HS-5 (cell line): ENCODE measurements around the gene NOS1.

ENCODE experiments used
- DNase-seq: peaks from one replicate; pipeline ENCODE4 v3.0.0-alpha.2; 2012; ENCODE audit warnings: low read depth

NOS1 gene

DNA sequence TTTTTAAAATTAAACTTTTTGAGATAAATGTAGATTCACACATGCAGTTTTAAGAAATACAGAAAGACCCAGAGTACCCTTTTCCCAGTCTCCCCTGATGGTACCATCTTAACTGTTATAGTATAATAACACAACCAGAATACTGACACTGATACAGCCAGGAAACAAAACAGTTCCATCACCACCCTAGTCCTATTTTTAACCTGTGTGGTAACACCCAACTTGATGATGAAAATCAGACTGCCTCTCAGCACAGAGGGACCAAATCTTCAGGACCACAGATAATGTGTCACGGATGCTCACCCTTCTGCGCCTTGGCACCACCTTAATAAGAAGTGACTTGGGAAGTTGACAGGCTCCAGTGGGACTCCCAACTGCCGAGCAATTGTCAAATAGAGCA lies 189.3 kb downstream of the NOS1 start:
- DNase-seq = no peak

DNA sequence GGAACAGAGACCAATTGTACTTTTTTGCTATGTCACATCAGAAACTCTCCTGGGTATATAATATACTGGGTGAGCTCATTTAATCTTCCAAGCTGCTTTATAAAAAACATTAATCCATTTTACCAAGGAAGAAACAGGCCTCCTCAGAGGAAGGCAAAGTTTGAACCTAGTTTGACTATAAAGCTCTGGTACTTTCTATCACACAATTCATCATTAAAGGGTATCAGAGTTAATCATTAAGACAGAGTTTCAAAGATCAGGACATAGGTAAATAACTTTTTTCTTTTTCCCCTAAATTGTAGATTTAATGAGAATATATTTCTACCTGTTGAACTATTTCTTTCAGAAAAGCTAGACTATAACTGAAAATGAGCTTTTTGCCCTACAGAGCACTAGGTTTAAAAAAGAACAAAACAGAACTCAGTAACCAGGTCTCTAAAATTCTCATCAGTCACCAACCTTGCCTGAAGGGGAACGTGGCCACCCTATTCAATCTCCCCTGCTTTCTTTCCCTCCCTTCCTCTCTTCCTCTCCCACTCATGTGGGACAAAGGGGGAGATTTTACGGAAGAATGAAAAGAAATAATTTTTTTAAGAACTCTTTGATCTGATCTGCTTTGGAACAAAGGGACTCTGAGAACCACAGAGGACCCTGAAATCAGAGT lies 189.8 kb downstream of the NOS1 start:
- no peak for DNase-seq

DNA sequence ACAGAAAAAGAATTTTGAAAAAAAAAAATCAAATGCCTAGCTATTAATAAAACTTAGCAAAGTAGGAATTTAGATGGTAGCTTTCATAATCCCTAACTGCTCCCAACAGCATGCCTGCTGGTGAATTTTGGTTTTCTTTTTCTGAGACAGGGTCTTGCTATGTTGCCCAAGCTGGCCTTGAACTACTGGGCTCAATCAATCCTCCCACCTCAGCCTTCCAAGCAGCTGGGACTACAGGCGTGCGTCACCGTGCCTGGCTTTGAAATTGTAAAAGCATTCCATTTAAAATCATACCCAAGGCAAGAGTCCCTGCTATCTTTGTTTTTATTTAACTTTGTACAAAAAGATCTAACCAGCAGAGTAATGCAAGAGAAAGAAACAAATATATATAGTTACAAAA lies 191.9 kb downstream of the NOS1 start:
- DNase-seq = no peak

DNA sequence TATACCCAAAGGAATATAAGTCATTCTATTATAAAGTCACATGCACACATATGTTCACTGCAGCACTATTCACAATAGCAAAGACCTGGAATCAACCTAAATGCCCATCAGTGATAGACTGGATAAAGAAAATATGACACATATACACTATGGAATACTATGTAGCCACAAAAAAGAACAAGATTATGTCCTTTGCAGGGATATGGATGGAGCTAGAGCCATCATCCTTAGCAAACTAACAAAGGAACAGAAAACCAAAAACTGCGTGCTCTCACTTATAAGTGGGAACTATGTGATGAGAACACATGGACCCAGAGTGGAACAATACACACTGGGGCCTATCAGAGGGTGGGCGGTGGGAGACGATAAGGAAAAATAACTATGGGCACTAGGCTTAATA lies 192.4 kb downstream of the NOS1 start:
- DNase-seq = no peak

DNA sequence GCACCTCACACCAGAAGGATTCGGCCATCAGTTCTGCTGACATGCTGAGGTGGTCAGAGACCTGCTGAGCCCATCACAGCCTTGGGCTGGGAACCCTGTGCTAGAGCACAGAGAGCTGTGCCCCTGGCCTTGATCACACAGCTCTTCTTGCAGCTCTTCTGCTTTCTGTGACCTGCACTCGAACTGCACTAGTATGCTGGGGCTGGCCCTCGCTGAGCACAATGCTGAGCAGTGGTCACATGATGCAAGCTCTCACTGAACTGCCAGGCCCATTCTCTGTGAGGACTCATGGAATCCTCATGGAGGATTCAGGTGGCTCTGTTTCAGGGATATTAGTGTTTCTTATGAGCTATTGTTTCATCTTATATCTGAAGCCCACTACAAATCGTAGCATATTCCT lies 193.7 kb downstream of the NOS1 start:
- DNase-seq = no peak

DNA sequence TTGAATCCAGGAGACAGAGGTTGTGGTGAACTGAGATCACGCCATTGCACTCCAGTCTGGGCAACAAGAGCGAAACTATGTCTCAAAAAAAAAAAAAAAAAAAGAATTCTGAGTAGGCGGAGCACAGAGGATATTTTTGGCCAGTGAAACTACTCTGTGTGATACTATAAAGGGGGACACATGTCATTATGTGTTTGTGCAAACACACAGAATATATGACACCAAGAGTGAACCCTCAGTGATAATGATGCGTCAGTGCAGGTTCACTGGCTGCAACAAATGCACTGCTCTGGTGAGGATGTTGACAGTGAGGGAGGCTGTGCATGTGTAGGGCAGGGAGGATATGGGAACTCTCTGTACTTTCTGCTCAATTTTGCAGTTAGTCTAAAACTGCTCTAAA lies 195.3 kb downstream of the NOS1 start:
- DNase-seq = no peak

DNA sequence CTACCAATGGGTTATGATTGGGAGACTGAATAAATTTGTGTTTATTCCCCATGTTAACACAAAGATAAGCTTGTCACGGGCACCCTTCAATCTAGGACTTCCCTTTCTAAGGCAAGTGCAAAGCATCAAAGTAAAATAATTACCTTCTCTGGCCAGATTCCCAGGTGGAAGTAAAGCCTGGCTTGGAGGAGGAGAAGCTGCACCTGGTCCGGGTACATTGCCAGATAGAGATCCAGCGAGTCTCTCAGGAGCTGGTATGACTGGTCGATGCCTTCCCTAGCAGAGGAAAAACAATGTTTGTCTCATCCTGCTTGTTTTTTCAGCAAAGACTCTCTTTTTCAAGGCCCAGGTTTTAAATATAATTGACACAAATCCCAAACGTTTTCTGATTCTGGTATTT lies 196.1 kb downstream of the NOS1 start:
- no peak for DNase-seq

DNA sequence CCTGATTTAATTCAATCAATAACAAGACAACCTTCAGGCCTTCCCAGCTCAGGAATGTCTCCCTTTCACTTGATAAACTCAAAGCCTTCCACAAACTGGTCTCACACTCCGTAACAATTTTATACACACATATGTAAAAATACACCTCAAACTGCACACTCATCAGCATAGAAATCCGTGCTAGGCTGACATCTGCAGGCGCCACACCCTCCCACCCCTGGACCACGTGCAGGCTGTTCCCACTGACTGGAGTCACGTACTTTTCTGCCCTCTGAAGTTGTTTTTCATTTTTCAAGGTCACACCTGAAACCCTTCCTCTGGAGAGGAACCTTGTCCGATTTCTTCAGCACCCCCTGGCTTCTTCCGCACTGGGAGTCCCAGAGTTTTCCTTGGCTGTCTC lies 198.8 kb downstream of the NOS1 start:
- DNase-seq = no peak

DNA sequence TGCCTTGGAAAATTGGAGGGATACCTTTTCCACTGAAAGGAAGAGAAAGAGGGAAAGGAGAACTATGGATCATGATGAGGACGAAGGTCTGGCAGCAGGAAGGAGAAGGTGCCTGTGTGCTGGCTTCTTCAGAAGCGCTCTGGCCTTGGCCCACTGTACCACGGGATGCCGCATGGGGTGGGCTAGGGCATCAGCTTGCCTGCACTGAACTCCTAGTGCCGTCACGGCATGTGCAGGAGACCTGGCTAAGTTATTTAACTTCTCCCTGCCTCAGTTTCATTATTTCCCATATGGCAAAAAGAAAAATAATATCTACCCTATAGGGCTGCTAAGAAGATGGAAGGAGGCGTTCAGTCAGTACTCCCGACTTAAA lies 199.3 kb downstream of the NOS1 start:
- DNase-seq = no peak

DNA sequence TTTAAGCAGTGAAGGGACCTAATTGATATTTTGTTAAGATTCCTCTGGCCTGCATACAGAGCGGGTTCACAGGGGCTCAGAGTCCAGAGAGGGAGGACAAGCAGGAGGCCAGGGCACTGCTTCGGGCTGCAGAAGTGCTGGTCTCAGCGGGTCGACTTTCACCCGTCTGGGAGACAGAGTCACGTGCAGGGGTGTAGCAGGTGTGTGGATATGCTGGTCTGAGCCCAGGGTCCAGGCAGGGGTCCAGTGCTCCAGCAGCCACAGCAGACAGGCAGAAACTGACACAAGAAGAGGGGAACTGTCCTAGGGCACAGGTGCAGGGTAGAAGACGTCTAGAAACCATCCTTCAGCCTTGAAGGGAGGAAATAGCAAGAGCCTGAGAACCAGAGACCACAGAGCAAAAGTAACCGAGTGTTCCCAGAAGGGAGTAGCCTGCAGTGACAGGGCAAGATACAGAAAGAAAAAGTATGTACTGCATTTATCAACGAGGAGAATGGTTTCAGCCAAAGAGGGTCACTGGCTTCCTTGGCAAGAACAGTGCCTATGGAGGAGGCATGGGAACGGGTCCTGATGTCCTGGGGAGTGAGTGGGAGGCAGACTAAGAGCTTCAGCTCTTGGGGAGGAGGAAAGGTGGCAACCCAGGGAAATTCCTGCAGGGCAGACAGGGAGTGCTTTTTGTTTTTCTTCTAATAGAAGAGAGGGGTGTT lies 199.8 kb downstream of the NOS1 start:
- no peak for DNase-seq

DNA sequence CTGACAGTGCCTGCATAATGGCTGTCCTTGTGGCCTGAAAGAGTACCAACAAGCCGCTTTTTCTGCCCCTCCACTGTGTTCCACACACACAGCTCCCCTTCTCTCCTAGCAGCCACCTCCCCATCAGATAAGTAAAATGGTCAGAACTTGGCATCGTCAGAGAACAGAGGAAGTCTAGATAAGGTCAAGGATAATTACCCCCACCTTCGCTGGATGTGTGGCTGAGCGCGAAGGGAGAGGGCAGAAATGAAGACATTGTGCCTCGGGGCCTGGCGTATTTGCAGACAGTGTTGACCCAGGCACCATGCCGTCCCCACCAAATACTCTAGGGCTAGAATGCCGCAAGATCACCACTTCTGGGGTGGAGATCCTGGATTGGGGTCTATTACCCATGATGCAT lies 201.8 kb downstream of the NOS1 start:
- no peak for DNase-seq

DNA sequence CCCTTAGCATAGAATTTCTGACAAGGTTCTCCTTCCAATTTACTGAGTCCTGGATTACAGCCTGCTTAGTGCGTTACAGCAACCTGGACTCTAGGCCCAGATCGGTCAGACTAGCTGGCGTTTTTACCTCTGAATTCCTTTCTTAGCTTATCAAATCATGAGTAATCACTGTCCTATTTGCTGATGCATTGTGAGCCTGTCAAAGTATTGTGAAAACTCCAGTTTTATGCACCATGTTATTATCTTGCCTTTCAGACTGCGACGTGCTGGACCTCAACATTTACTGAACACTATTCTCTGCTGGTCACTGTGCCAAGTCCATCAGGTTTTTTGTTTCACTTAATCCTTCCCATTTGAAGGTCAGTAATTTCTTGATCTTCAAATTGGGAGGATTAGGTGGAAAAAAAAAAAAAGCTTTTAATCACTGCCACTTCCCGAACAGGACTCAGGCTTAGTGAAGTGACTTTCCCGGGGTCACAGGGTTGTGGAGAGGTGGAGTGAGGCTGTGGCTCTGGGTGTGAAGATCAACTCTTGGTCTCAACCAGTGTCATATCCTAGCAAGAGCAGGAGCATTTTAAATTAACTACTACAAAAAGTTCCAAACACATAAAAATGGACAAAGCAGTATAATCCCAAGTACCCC lies 202.4 kb downstream of the NOS1 start:
- DNase-seq = peak; percentile 10
